SKM-1 treated with dmso at 0.1 percent for 144 hours (cell line): ENCODE results near the gene DTNB.

Source experiments
- DNase-seq: peaks from one replicate; lab custom pipeline; 2025; ENCODE audit not compliant: unreplicated experiment; lab: John Stamatoyannopoulos, UW

Gene DTNB

DNA sequence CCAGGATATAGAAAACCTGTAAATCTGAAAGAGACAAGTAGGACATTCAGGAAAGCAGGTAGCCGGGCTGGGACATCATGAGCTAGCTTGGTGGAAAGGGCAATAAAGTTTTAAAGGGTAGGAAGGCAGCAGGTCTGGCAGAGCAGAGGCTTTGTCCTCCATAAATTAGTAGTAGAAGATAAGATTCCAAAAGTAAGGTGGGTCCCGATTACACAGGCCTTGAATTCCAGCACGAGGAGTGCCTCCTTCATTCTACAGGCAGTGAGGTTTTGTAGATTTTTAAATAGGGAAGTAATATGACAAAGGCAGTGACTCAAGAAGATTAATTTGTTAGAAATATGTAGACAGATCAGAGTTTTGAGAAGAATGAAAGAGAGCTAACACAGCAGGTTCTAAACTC is 160.7 kb downstream of the DTNB start:
- DNase-seq = no peak

DNA sequence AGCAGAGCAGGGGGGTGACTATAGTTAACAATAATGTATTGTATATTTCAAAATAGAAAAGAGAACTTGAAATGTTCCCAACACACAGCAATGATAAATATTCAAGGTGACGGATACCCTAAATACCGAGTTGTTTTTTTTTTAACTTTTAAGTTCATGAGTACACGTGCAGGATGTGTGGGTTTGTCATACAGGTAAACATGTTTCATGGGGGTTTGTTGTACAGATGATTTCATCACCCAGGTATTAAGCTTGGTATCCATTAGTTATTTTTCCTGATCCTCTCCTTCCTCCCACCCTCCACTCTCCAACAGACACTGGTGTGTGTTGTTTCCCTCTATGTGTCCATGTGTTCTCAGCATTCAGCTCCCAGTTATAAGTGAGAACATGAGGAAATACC is 167.2 kb downstream of the DTNB start:
- DNase-seq = no peak

DNA sequence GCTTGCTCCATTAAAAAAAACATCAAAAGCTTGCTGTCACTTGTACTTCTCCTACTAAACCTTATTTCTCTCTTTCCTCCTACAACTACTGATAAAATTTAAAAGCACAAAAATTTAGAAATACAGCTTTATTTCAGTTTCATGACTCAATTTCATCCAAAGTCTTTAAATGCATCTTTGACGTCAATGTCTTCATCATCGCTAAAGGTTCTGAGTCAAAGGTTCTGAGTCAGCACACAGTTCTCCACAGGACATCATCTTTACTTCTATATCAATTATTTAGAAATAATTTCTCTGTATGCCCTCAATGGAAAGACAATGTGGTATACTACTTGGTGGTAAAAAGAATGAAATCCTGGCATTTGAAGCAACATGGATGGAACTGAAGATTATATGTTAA is 167.8 kb downstream of the DTNB start:
- DNase-seq = no peak

DNA sequence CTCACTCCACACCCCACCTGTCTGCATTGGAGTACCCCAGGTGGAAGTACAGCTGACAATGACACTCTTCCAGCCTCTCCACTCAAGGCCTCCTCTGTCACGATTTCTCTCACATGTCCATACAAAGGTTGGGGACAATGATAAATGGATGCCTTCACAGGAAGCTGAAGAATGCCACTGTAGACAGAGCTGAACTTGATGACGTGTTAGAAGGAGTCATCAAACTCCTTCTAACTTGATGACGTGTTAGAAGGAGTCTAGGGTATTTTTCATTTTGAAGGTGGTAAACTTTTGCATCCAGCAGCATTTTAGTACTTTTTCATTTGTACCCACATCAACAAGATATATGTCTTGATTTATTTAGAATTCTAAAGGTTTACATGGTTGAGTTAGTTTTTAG is 168.2 kb downstream of the DTNB start:
- DNase-seq = no peak

GRCh38 chr2:25504266-25504665 is 169.1 kb downstream of the DTNB start:
- no peak for DNase-seq

DNA sequence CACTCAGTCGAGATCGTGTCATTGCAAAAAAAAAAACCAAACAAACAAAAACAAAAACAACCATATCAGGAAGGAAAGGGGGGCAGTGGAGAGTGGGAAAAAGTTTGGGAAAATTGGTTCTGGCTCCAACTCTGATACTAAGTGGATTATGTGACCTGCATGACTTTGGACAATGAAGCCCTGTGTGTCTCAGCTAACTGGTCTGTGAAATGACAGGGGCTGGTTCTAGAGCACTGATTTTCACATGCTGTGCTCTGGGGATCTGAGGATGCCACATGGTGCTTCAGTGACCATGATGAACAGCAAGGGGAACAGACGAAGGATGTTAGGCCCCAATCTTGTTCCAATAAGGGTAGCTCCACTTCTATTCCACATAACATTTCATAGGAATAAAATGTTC is 174.2 kb downstream of the DTNB start:
- no peak for DNase-seq

- DNase-seq = no peak
Measured at GRCh38 chr2:25497918-25498407, 175.4 kb downstream of the DTNB start.

GRCh38 chr2:25497229-25497917 is 176.0 kb downstream of the DTNB start:
- no peak for DNase-seq

DNA sequence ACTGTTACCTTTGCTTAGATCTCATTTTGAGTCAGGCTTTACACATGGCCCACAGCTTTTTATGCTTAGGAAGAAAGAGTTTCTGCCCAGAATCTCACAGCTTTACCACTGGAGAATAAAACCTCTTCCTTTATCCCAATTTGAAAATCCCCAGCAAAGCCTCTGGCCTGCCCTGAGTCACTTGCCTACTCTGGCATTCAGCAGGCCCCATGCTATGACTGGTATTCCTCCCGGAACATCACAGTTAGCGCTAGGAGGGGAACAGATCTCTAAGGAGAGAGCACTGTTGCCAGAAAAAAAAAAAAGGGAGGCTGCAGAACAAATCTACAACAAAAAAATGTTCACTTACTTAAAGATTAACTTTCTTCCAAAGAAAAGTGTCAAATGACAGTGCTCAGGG is 178.8 kb downstream of the DTNB start:
- no peak for DNase-seq

GRCh38 chr2:25493207-25493606 is 180.2 kb downstream of the DTNB start:
- DNase-seq = no peak

DNA sequence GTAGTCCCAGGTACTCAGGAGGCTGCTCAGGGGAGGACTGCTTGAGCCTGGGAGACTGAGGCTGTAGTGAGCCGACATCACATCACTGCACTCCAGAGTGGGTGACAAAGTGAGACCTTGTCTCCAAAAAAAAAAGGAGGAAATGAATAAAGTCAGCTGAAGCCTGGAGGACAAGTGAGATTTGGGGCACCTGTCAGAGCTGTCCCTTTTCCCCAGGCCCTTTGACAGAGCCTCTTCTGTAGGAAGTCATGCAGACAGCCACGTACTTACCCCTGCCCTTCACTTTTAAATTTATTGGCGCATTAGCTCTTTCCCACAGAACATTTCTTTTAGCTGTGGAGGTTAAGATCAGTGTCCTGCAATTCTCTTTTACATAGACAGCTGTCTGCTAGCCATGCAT is 180.7 kb downstream of the DTNB start:
- DNase-seq = no peak

DNA sequence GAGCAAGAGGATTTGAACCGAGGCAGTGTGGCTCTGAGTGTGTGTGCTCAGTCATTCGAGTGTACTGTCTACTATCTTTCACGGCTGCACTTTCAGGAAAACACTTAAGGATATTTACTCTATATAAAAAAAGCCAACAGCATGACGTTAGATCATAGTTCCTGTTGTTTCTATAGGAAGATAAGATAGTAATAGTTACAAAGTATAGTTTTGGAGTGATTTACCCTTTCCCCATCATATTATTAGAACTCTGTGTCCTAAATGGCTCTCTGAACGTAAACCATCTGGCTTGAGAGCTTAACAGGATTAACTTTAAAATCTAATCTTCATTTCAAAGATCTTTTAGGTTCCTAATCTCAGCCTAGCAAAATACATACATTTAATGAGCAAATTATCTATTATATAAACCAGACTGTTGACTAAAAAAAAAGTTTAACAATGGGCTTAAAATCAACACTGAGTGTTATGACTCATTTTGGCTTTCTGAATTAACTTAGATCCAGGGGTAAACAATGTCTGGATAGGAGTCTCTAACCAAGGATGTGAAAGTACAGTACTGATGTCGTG is 181.3 kb downstream of the DTNB start:
- DNase-seq = no peak

- no peak for DNase-seq
Measured at GRCh38 chr2:25491003-25491696, 182.2 kb downstream of the DTNB start.

GRCh38 chr2:25490217-25490616 is 183.2 kb downstream of the DTNB start:
- DNase-seq = no peak

GRCh38 chr2:25489631-25490030 is 183.7 kb downstream of the DTNB start:
- no peak for DNase-seq

GRCh38 chr2:25483607-25484266 is 189.6 kb downstream of the DTNB start:
- peak; percentile 96 for DNase-seq

DNA sequence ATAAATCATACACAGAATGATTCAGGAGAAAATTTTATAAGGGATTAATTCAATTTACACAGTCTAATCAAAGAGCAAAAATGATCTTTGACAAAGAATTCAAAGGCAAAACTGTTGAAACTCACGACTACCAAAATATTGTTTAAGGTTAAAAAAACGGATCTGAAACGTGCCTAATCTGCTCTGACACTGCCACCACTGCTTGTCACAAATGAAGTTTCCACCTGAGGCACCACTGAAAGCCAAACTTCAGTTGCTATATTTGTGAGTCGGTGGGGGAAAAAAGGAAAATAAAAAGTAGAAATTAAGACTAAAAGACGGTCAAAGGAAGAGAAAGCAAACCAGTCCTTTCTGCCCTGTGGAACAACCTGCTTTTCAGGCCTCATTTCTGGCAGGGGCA is 191.0 kb downstream of the DTNB start:
- DNase-seq = no peak

DNA sequence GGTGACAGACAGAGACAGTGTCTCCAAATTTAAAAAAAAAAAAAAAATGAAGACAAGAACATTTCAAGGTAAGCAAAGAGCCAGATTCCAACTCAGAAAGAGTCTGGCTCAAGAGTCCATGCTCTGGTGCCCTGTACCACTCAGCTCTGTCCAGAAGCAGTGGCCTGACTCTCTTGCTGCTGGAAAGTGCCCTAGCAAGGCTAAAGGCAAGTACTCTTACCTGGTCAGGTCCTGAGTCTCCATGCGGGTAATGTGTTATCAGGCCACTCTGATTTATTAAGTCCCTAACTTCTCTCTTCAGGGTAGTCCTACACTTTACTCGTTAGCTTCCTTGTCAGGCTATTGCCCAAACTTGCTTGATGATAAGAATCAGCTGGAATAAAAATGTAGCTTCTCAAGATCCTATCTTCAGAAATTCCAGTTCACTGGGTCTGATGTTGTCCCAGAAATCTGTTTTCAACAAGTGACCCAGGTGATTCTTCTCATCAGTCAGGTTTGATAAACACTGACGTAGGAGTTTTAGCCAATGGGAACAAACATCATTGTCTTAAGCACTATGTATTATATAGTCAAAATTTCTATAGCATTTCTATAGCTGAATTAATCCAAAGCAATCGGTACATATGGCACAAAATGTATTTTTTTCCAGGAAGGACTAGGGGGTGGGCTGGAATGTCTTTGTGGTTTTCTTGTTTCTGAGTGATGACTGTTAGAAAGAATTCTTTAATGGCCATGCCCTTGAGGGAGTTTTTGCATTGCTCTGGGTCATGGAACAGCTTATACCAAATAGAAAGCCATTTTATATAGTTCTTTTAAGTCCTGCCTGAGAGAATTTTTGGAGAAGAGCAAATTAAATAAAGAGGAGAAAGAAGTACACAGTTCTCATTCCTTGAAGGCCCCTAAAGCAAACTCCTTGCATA is 191.7 kb downstream of the DTNB start:
- DNase-seq = no peak

- DNase-seq = no peak
Measured at GRCh38 chr2:25480561-25480960, 192.8 kb downstream of the DTNB start.

DNA sequence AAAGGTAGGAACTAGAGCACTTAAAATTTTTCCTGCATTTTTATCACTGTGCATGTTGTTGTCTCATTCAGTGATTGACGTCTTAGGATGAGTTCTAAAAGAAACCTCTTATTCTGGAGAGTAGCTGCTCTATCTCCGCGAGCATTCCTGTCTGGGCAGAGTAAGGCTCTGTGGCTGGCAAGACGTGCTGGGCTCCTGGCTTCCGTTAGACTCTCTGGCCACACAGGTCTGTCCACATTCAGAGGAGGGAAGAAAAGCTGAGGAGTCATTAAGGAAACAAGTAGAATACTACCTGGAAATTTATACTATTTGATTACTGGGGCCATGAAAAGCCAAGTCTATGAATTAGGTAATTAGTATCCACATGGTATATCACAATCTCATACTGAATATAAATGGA is 193.6 kb downstream of the DTNB start:
- DNase-seq = no peak

GRCh38 chr2:25478736-25479135 is 194.6 kb downstream of the DTNB start:
- no peak for DNase-seq
